Liver (tissue), 9 donors: ENCODE measurements around the gene ORM2. TPM values are rescaled to one million over a fixed set of nuclear protein-coding genes. Genes with fewer than 3 reads are reported as not detected.

Source experiments
- DNase-seq: peaks from one replicate; pipeline ENCODE4 v3.0.0-alpha.2; 2017; ENCODE audit warnings: low spot score
- H3K27ac ChIP-seq, 2 donors: one replicate each; pipeline ENCODE4 v1.7.0; 2013; ENCODE audit warnings: inconsistent platforms in 2 of 2, low read length in 2 of 2, control low read depth in 1 of 2, low read depth in 1 of 2, mild to moderate bottlenecking in 1 of 2
- H3K27me3 ChIP-seq, 4 donors: one replicate each; pipeline versions ENCODE4 v1.6.1 to v1.7.0; 2013; ENCODE audit warnings: low read length in 3 of 4, inconsistent platforms in 1 of 4, mild to moderate bottlenecking in 1 of 4, moderate library complexity in 1 of 4; ENCODE audit not compliant: control insufficient read depth in 4 of 4, insufficient read depth in 4 of 4
- H3K36me3 ChIP-seq, 4 donors: one replicate each; pipeline versions ENCODE4 v1.6.1 to v1.7.0; 2013; ENCODE audit warnings: low read length in 3 of 4, mild to moderate bottlenecking in 3 of 4, low read depth in 1 of 4, moderate library complexity in 1 of 4; ENCODE audit not compliant: control insufficient read depth in 4 of 4, insufficient read depth in 3 of 4
- H3K4me1 ChIP-seq, 4 donors: one replicate each; pipeline versions ENCODE4 v1.6.1 to v1.7.0; 2013; ENCODE audit warnings: low read length in 3 of 4, mild to moderate bottlenecking in 3 of 4, moderate library complexity in 1 of 4; ENCODE audit not compliant: control insufficient read depth in 4 of 4, insufficient read depth in 4 of 4
- H3K4me3 ChIP-seq, 3 donors: one replicate each; pipeline versions ENCODE4 v1.6.1 to v1.7.0; 2013; ENCODE audit warnings: low read length in 3 of 3, control low read depth in 1 of 3, low read depth in 1 of 3, mild to moderate bottlenecking in 1 of 3
- H3K9ac ChIP-seq, 2 donors: one replicate each; pipeline ENCODE4 v1.7.0; 2013; ENCODE audit warnings: low read length in 2 of 2, mild to moderate bottlenecking in 2 of 2, moderate library complexity in 2 of 2, control low read depth in 1 of 2, low read depth in 1 of 2
- H3K9me3 ChIP-seq, 4 donors: one replicate each; pipeline versions ENCODE4 v1.6.1 to v1.7.0; 2013; ENCODE audit warnings: low read length in 3 of 4; ENCODE audit not compliant: control insufficient read depth in 4 of 4
- EGR1 ChIP-seq, 2 donors: IDR thresholded peaks; 2 replicates each; pipeline ENCODE4 v1.6.1; 2016 to 2018; ENCODE audit warnings: antibody characterized with exemption in 2 of 2, low read depth in 2 of 2
- FOXA1 ChIP-seq: IDR thresholded peaks from 2 replicates; pipeline ENCODE4 v1.6.1; 2016; ENCODE audit warnings: antibody characterized with exemption
- FOXA2 ChIP-seq: IDR thresholded peaks from 2 replicates; pipeline ENCODE4 v1.6.1; 2016; ENCODE audit warnings: antibody characterized with exemption
- GABPA ChIP-seq, 2 donors: IDR thresholded peaks in 1 of 2; conservative IDR thresholded peaks in 1 of 2; 2 replicates each; pipeline ENCODE4 v1.6.1; 2016; ENCODE audit warnings: antibody characterized with exemption in 2 of 2, mild to moderate bottlenecking in 1 of 2, moderate library complexity in 1 of 2
- HNF4A ChIP-seq, 2 donors: conservative IDR thresholded peaks; 2 replicates each; pipeline ENCODE4 v1.6.1; 2016; ENCODE audit warnings: antibody characterized with exemption in 2 of 2, mild to moderate bottlenecking in 2 of 2
- HNF4G ChIP-seq: IDR thresholded peaks from 2 replicates; pipeline ENCODE4 v1.6.1; 2016; ENCODE audit warnings: antibody characterized with exemption
- JUND ChIP-seq, 2 donors: IDR thresholded peaks; 2 replicates each; pipeline ENCODE4 v1.6.1; 2016; ENCODE audit warnings: antibody characterized with exemption in 2 of 2
- NR2F2 ChIP-seq: IDR thresholded peaks from 2 replicates; pipeline ENCODE4 v1.6.1; 2016; ENCODE audit warnings: antibody characterized with exemption
- RAD21 ChIP-seq, 2 donors: IDR thresholded peaks; 2 replicates each; pipeline ENCODE4 v1.6.1; 2016; ENCODE audit warnings: antibody characterized with exemption in 2 of 2, mild to moderate bottlenecking in 2 of 2
- RXRA ChIP-seq, 2 donors: IDR thresholded peaks; 2 replicates each; pipeline ENCODE4 v1.6.1; 2017 to 2018; ENCODE audit warnings: antibody characterized with exemption in 2 of 2, mild to moderate bottlenecking in 1 of 2
- SP1 ChIP-seq: IDR thresholded peaks from 2 replicates; pipeline ENCODE4 v1.6.1; 2018; ENCODE audit warnings: antibody characterized with exemption, mild to moderate bottlenecking
- TAF1 ChIP-seq: conservative IDR thresholded peaks from 2 replicates; pipeline ENCODE4 v1.6.1; 2016; ENCODE audit warnings: antibody characterized with exemption, mild to moderate bottlenecking
- YY1 ChIP-seq: IDR thresholded peaks from 2 replicates; pipeline ENCODE4 v1.6.1; 2016; ENCODE audit warnings: antibody characterized with exemption, mild to moderate bottlenecking
- WGBS: extraction: QIAGEN DNeasy Blood & Tissue Kit; methylation state at CpG from one replicate; pipeline ENCODE4 v1.1.7; 2013; 5-methylcytosine and 5-hydroxymethylcytosine counted together
- polyA plus RNA-seq, 2 donors: library from polyadenylated mRNA; stranded (reverse) in 1 of 2; unstranded in 1 of 2; fragments of 200-250 nt in 1 of 2; fragments of >200 nt in 1 of 2; fragmentation: Nextera tagmentation in 1 of 2; extraction: Ambion mirVana in 1 of 2; gene quantifications; one replicate each; pipeline versions ENCODE4 v1.2.1 to v1.2.3, GENCODE V29; 2013 to 2015
- total RNA-seq, 2 donors: library from RNA; depleted of rRNA; stranded (reverse); fragments of >200 nt; gene quantifications; one replicate each; pipeline ENCODE4 v1.2.3, GENCODE V29; 2014
- TF ChIP-seq, protein P1 (sequence below): IDR thresholded peaks from 2 replicates; pipeline ENCODE4 v1.6.1; 2016; ENCODE audit warnings: antibody characterized with exemption
- TF ChIP-seq, protein P2 (sequence below): IDR thresholded peaks from 2 replicates; pipeline ENCODE4 v1.6.1; 2016; ENCODE audit warnings: antibody characterized with exemption
- TF ChIP-seq, protein P3 (sequence below): IDR thresholded peaks from 2 replicates; pipeline ENCODE4 v1.6.1; 2016; ENCODE audit warnings: antibody characterized with exemption
- TF ChIP-seq, protein P4 (sequence below): IDR thresholded peaks from 2 replicates; pipeline ENCODE4 v1.6.1; 2016; ENCODE audit warnings: antibody characterized with exemption, mild to moderate bottlenecking
- donor health status: healthy.
- donor health status: healthy.
- donor health status: healthy.
- donor health status: healthy.
- donor health status: healthy.

The ORM2 gene
- total and polyA plus RNA-seq, 4 donors, result 276 to 7,373 (median 5,310) TPM

DNA sequence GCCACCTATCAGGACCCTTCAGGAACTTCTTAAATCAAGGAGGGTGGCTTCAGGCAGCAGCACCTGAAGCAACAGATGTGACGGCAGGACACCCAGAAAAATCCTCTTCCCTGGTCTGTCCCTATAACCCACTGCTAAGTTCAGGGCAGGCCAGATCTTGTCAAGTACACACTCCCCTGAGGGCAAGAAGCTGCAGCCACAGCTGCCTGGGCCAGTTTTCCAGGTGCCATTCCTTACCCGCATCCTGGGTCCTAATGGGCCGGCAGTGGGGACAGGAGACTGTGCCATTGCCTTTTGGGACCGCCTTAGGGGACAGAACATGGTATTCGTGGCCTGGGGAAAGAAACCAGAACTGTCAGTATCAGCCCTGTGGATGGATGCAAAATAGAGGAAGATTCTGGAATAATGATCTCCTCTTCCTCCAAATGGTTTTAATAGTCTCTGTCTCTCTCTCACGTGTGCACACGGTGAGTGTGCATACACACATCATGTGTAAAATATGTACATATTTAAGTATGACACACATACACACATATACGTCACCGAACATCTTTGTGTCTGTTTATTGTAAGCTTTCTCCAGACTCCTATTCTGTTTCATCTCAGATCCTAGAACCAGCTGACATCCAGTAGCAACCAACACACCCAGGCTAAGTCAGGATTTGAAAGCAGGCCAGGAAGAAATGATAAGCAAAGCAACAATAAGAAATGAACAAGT, 14.0 kb downstream of the ORM2 start:
- no peak for DNase-seq
- H3K4me1 ChIP-seq, result no peaks in the 10 kb centered on the region
- no peak overlapping the region for H3K27ac ChIP-seq
- no peaks in the 10 kb centered on the region for H3K27me3 ChIP-seq
- no peak overlapping the region for H3K4me3 ChIP-seq
- no peaks in the 10 kb centered on the region for H3K9me3 ChIP-seq
- peaks cover 7 to 84% (median 60%) of the 10 kb centered on the region in 4 donors for H3K36me3 ChIP-seq
- no peak overlapping the region for H3K9ac ChIP-seq
- 94% methylated on average over 9 of the region's 9 CpGs for WGBS
- TF ChIP-seq GABPA (IDR thresholded peaks at IDR 0.05 in 1 of 2, conservative IDR thresholded peaks at IDR 0.05 in 1 of 2) (no peak), SP1 (no peak), JUND (IDR thresholded peaks at IDR 0.05) (no peak), FOXA2 (no peak), YY1 (no peak), EGR1 (IDR thresholded peaks at IDR 0.05; ENCODE audit: low read depth in 2 of 2) (no peak), RAD21 (IDR thresholded peaks at IDR 0.05) (no peak), HNF4A (conservative IDR thresholded peaks at IDR 0.05) (no peak), FOXA1 (no peak)
- TF ChIP-seq, protein P1, sequence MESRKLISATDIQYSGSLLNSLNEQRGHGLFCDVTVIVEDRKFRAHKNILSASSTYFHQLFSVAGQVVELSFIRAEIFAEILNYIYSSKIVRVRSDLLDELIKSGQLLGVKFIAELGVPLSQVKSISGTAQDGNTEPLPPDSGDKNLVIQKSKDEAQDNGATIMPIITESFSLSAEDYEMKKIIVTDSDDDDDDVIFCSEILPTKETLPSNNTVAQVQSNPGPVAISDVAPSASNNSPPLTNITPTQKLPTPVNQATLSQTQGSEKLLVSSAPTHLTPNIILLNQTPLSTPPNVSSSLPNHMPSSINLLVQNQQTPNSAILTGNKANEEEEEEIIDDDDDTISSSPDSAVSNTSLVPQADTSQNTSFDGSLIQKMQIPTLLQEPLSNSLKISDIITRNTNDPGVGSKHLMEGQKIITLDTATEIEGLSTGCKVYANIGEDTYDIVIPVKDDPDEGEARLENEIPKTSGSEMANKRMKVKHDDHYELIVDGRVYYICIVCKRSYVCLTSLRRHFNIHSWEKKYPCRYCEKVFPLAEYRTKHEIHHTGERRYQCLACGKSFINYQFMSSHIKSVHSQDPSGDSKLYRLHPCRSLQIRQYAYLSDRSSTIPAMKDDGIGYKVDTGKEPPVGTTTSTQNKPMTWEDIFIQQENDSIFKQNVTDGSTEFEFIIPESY, result no peak
- TF ChIP-seq, protein P2, sequence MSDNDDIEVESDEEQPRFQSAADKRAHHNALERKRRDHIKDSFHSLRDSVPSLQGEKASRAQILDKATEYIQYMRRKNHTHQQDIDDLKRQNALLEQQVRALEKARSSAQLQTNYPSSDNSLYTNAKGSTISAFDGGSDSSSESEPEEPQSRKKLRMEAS, result no peak
- TF ChIP-seq, protein P3, sequence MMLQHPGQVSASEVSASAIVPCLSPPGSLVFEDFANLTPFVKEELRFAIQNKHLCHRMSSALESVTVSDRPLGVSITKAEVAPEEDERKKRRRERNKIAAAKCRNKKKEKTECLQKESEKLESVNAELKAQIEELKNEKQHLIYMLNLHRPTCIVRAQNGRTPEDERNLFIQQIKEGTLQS, result no peak

DNA sequence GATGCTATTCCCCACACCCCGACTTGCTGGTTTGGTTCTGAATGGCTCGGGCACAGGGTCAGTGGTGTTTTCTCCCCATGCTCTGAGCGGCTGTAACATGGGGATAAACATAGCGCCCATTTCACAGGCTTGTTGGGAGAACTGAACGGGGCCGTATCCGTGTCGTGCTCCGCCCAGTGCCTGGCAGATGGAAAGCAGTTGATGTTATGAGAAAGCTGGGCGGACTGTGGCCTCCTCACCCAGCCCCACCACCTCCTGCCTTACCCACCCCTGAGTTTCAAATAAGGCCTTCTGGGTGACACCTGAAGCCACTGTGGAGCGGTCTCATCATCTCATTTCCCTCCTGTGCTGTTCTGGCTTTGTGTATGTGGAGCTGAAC, 14.5 kb downstream of the ORM2 start:
- Histone ChIP-seq H3K9ac (no peak overlapping the region), H3K4me1 (no peaks in the 10 kb centered on the region)
- WGBS, result 96% methylated on average over 11 of the region's 11 CpGs

More for the DNA sequence above, 14.5 kb downstream of the ORM2 start:
- Histone ChIP-seq H3K27ac (no peak overlapping the region), H3K4me3 (no peak overlapping the region), H3K27me3 (no peaks in the 10 kb centered on the region), H3K36me3 (peaks cover 7 to 89% (median 64%) of the 10 kb centered on the region in 4 donors), H3K9me3 (no peaks in the 10 kb centered on the region)
- no peak for DNase-seq
- TF ChIP-seq HNF4A (conservative IDR thresholded peaks at IDR 0.05), result no peak
- TF ChIP-seq, protein P2, result no peak
- TF ChIP-seq RXRA (IDR thresholded peaks at IDR 0.05), result no peak
- TF ChIP-seq YY1, result no peak
- TF ChIP-seq, protein P1, result no peak
- no peak for TF ChIP-seq NR2F2
- TF ChIP-seq JUND (IDR thresholded peaks at IDR 0.05), result no peak
- TF ChIP-seq, protein P4, sequence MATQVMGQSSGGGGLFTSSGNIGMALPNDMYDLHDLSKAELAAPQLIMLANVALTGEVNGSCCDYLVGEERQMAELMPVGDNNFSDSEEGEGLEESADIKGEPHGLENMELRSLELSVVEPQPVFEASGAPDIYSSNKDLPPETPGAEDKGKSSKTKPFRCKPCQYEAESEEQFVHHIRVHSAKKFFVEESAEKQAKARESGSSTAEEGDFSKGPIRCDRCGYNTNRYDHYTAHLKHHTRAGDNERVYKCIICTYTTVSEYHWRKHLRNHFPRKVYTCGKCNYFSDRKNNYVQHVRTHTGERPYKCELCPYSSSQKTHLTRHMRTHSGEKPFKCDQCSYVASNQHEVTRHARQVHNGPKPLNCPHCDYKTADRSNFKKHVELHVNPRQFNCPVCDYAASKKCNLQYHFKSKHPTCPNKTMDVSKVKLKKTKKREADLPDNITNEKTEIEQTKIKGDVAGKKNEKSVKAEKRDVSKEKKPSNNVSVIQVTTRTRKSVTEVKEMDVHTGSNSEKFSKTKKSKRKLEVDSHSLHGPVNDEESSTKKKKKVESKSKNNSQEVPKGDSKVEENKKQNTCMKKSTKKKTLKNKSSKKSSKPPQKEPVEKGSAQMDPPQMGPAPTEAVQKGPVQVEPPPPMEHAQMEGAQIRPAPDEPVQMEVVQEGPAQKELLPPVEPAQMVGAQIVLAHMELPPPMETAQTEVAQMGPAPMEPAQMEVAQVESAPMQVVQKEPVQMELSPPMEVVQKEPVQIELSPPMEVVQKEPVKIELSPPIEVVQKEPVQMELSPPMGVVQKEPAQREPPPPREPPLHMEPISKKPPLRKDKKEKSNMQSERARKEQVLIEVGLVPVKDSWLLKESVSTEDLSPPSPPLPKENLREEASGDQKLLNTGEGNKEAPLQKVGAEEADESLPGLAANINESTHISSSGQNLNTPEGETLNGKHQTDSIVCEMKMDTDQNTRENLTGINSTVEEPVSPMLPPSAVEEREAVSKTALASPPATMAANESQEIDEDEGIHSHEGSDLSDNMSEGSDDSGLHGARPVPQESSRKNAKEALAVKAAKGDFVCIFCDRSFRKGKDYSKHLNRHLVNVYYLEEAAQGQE, result no peak
- TF ChIP-seq HNF4G, result no peak
- no peak for TF ChIP-seq TAF1
- no peak for TF ChIP-seq SP1
- no peak for TF ChIP-seq GABPA (IDR thresholded peaks at IDR 0.05 in 1 of 2, conservative IDR thresholded peaks at IDR 0.05 in 1 of 2)
- no peak for TF ChIP-seq RAD21 (IDR thresholded peaks at IDR 0.05)
- no peak for TF ChIP-seq FOXA1
- no peak for TF ChIP-seq FOXA2
- no peak for TF ChIP-seq EGR1 (IDR thresholded peaks at IDR 0.05; ENCODE audit: low read depth in 2 of 2)
